Measurements from ENCODE around the gene RUBCNL.

- TF ChIP-seq CTCF (conservative IDR thresholded peaks at IDR 0.05) = no peak
- TF ChIP-seq ZFX (IDR thresholded peaks at IDR 0.05) = no peak
Measured at GRCh38 chr13:46379611-46380010, 7.4 kb downstream of the RUBCNL start.
